Panc1 (cell line): ENCODE data around the gene SIRT6. TPM values are rescaled to one million over a fixed set of nuclear protein-coding genes. Genes with fewer than 3 reads are reported as not detected.

Source experiments
- ATAC-seq: fragments of 200-7000 bp; cut with Tn5 transposase; 2 replicates; pipeline ENCODE4 v1.9.1; 2020; ENCODE audit warnings: mild to moderate bottlenecking, moderate library complexity
- BruUV-seq: library from RNA; stranded (reverse); fragments of 400-500 nt; replicated peaks from 2 replicates; lab custom pipeline; 2021; lab: Mats Ljungman, UMichigan
- CTCF ChIA-PET: fragments of 300-600 bp; sonication (Branson Sonifier 250); formaldehyde crosslinking; loops from one replicate; lab custom pipeline; 2022; ENCODE audit warnings: antibody characterized with exemption; lab: Charles Lee
- POLR2A ChIA-PET: fragments of 300-600 bp; sonication (Branson Sonifier 250); formaldehyde crosslinking; loops from one replicate; lab custom pipeline; 2022; ENCODE audit warnings: antibody characterized with exemption; lab: Charles Lee
- DNase-seq: peaks from one replicate; pipeline ENCODE4 v3.0.0-alpha.2; 2010; ENCODE audit warnings: low read depth, low spot score
- H3K27ac ChIP-seq: 2 replicates; pipeline ENCODE4 v1.5.1; 2011; ENCODE audit warnings: mild to moderate bottlenecking, low read length, inconsistent platforms
- H3K27me3 ChIP-seq: fragments of 200-500 bp; sonication (Bioruptor generic); 2 replicates; pipeline ENCODE4 v1.6.0; 2014; ENCODE audit warnings: low read length, inconsistent platforms; ENCODE audit not compliant: control insufficient read depth, insufficient read depth
- H3K36me3 ChIP-seq: fragments of 200-500 bp; sonication (Bioruptor generic); 2 replicates; pipeline ENCODE4 v1.5.1; 2014; ENCODE audit warnings: inconsistent platforms, mild to moderate bottlenecking, low read length, moderate library complexity; ENCODE audit not compliant: control insufficient read depth, insufficient read depth
- H3K4me1 ChIP-seq: 2 replicates; pipeline ENCODE4 v1.5.1; 2011; ENCODE audit warnings: inconsistent platforms, mild to moderate bottlenecking, low read length, moderate library complexity; ENCODE audit not compliant: control insufficient read depth, insufficient read depth
- H3K4me3 ChIP-seq, 2 experiments: 2 replicates each; pipeline ENCODE4 v1.5.1; 2011 to 2012; ENCODE audit warnings: low read depth in 2 of 2, low read length in 2 of 2, mild to moderate bottlenecking in 2 of 2, inconsistent platforms in 1 of 2, moderate library complexity in 1 of 2
- H3K9me3 ChIP-seq: fragments of 200-500 bp; sonication (Bioruptor generic); 2 replicates; pipeline ENCODE4 v1.5.1; 2014; ENCODE audit warnings: low read depth, mild to moderate bottlenecking, inconsistent platforms, low read length, moderate library complexity; ENCODE audit not compliant: control insufficient read depth, insufficient read depth
- POLR2AphosphoS5 ChIP-seq: IDR thresholded peaks from 2 replicates; pipeline ENCODE4 v1.6.1; 2012; ENCODE audit warnings: mild to moderate bottlenecking, low read depth, low read length, moderate library complexity
- SIN3A ChIP-seq: IDR thresholded peaks from 2 replicates; pipeline ENCODE4 v1.6.1; 2012; ENCODE audit warnings: low read depth, mild to moderate bottlenecking, low read length, moderate library complexity, borderline replicate concordance; ENCODE audit not compliant: insufficient read depth
- TCF7L2 ChIP-seq: IDR thresholded peaks from 2 replicates; pipeline ENCODE4 v1.6.1; 2011; ENCODE audit warnings: mild to moderate bottlenecking, low read depth, low read length, inconsistent platforms
- in situ Hi-C: cut with HindIII; loops from 2 replicates; pipeline ENCODE4 v1.10.0; 2016; ENCODE audit warnings: low sequenced_read_pairs, low pct_unique_long_range_greater_than_20kb
- intact Hi-C: fragments of 100-400 bp; cut with micrococcal nuclease; formaldehyde crosslinking; loops from one replicate; pipeline ENCODE4 v1.10.0; 2022; ENCODE audit not compliant: unreplicated experiment
- total RNA-seq: library from RNA; stranded (reverse); gene quantifications from one replicate; pipeline ENCODE4 v1.2.1, GENCODE V29; 2021; ENCODE audit not compliant: unreplicated experiment
- TF ChIP-seq, protein P1 (sequence below), 2 experiments: IDR thresholded peaks; 2 replicates each; pipeline ENCODE4 v1.6.1; 2011 to 2012; ENCODE audit warnings: low read depth in 2 of 2, control low read depth in 1 of 2, low read length in 1 of 2, mild to moderate bottlenecking in 1 of 2, moderate library complexity in 1 of 2; ENCODE audit not compliant: insufficient read depth in 1 of 2
- TF ChIP-seq, protein P2 (sequence below): fragments of 450-650 bp; IDR thresholded peaks from 2 replicates; pipeline ENCODE4 v1.5.1; 2017; ENCODE audit warnings: mild to moderate bottlenecking

The SIRT6 gene
- total RNA-seq, 1 experiment from 2014 or later, result 19.8 TPM

DNA sequence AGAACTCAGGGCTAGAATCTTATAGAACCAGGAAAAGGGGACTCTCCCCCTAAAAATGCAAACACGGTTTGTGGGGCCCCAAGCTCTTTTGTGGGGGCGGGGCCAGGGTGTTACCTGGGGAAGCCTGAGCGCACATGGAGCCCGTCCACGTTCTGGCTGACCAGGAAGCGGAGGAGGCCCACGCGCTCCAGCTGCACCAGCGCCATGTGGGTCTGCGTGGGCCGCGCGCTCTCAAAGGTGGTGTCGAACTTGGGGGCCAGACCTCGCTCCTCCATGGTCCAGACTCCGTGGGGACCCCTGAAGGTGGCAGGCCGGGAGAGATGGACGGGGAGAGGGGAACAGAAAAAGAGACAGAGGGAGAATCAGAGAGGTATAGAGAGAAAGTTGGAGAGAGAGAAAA is 3.4 kb downstream of the SIRT6 start:
- no peak for TF ChIP-seq POLR2AphosphoS5
- TF ChIP-seq, protein P1, sequence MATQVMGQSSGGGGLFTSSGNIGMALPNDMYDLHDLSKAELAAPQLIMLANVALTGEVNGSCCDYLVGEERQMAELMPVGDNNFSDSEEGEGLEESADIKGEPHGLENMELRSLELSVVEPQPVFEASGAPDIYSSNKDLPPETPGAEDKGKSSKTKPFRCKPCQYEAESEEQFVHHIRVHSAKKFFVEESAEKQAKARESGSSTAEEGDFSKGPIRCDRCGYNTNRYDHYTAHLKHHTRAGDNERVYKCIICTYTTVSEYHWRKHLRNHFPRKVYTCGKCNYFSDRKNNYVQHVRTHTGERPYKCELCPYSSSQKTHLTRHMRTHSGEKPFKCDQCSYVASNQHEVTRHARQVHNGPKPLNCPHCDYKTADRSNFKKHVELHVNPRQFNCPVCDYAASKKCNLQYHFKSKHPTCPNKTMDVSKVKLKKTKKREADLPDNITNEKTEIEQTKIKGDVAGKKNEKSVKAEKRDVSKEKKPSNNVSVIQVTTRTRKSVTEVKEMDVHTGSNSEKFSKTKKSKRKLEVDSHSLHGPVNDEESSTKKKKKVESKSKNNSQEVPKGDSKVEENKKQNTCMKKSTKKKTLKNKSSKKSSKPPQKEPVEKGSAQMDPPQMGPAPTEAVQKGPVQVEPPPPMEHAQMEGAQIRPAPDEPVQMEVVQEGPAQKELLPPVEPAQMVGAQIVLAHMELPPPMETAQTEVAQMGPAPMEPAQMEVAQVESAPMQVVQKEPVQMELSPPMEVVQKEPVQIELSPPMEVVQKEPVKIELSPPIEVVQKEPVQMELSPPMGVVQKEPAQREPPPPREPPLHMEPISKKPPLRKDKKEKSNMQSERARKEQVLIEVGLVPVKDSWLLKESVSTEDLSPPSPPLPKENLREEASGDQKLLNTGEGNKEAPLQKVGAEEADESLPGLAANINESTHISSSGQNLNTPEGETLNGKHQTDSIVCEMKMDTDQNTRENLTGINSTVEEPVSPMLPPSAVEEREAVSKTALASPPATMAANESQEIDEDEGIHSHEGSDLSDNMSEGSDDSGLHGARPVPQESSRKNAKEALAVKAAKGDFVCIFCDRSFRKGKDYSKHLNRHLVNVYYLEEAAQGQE (IDR thresholded peaks at IDR 0.05; ENCODE audit: insufficient read depth in 1 of 2, low read depth in 2 of 2, low read length in 1 of 2), result no peak
- TF ChIP-seq SIN3A, result no peak
- TF ChIP-seq TCF7L2, result no peak
- TF ChIP-seq, protein P2, sequence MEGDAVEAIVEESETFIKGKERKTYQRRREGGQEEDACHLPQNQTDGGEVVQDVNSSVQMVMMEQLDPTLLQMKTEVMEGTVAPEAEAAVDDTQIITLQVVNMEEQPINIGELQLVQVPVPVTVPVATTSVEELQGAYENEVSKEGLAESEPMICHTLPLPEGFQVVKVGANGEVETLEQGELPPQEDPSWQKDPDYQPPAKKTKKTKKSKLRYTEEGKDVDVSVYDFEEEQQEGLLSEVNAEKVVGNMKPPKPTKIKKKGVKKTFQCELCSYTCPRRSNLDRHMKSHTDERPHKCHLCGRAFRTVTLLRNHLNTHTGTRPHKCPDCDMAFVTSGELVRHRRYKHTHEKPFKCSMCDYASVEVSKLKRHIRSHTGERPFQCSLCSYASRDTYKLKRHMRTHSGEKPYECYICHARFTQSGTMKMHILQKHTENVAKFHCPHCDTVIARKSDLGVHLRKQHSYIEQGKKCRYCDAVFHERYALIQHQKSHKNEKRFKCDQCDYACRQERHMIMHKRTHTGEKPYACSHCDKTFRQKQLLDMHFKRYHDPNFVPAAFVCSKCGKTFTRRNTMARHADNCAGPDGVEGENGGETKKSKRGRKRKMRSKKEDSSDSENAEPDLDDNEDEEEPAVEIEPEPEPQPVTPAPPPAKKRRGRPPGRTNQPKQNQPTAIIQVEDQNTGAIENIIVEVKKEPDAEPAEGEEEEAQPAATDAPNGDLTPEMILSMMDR, result no peak
- Histone ChIP-seq H3K4me3 (no peak overlapping the region), H3K4me1 (peaks cover 3% of the 10 kb centered on the region), H3K9me3 (no peaks in the 10 kb centered on the region), H3K27me3 (no peaks in the 10 kb centered on the region), H3K27ac (no peak overlapping the region), H3K36me3 (peaks cover 3% of the 10 kb centered on the region; the same call in 1 of the 2 replicates)
- in situ Hi-C loops (no loop called here), intact Hi-C loops (no loop called here)
- ChIA-PET POLR2A (no interaction called here), CTCF (no interaction called here)
- ATAC-seq (no peak), DNase-seq (no peak)
- BruUV-seq, result no TSS peak

DNA sequence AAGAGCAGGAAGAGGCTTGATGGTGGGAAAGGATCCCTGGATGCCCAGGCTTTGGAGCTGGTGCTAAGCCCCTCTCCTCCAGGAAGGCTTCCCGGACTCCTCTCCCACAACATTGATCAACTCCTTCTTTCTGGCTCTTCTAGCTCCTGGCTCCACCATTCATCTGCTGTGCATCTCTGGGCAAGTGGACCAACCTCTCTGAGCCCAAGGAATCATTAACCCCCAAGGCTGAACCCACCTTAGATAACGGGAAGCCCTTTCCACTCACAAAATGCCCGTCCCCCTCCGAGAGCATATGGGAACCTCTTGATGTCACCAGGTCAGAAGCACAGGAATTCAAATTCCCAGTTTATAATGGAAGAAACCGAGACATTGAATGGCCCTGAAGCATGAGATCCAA is 5.2 kb downstream of the SIRT6 start:
- POLR2A ChIA-PET, result interaction anchor here (0.6 kb wide), 1 partner anchor 38 kb away, joined by 7 read pairs; no protein-coding TSS in a partner anchor
- peaks cover 2% of the 10 kb centered on the region; the same call in 1 of the 2 replicates for H3K36me3 ChIP-seq
- no peak overlapping the region for H3K27ac ChIP-seq
- H3K27me3 ChIP-seq, result no peaks in the 10 kb centered on the region
- no peak overlapping the region for H3K4me3 ChIP-seq
- ATAC-seq, result no peak
- in situ Hi-C loops (no loop called here), intact Hi-C loops (no loop called here)
- no peak for DNase-seq
- TF ChIP-seq, protein P2, result no peak
- TF ChIP-seq, protein P1 (IDR thresholded peaks at IDR 0.05; ENCODE audit: insufficient read depth in 1 of 2, low read depth in 2 of 2, low read length in 1 of 2), result no peak
- TF ChIP-seq TCF7L2 (no peak), POLR2AphosphoS5 (no peak), SIN3A (no peak)
- no TSS peak for BruUV-seq
- H3K9me3 ChIP-seq, result no peaks in the 10 kb centered on the region
- peaks cover 4% of the 10 kb centered on the region for H3K4me1 ChIP-seq
- CTCF ChIA-PET, result interaction anchor here (0.6 kb wide), 1 partner anchor 45 kb away, joined by 3 read pairs; no protein-coding TSS in a partner anchor
